WTC11 (cell line): Measurements from ENCODE around the gene CBX2. TPM values are rescaled to one million over a fixed set of nuclear protein-coding genes. Genes with fewer than 3 reads are reported as not detected.

ENCODE experiments used
- ATAC-seq: fragments of 200-7000 bp; cut with Tn5 transposase; 2 replicates; pipeline ENCODE4 v1.10.0; 2021; ENCODE audit warnings: mild to moderate bottlenecking, moderate library complexity
- CTCF ChIA-PET: fragments of 300-600 bp; sonication (Branson Sonifier 250); formaldehyde crosslinking; loops from one replicate; lab custom pipeline; 2021; ENCODE audit warnings: antibody characterized with exemption; lab: Charles Lee
- POLR2A ChIA-PET: fragments of 350-600 bp; sonication (Branson Sonifier 250); formaldehyde crosslinking; loops from one replicate; lab custom pipeline; 2021; ENCODE audit warnings: antibody characterized with exemption; lab: Charles Lee
- DNase-seq: peaks from one replicate; pipeline ENCODE4 v3.0.0; 2021; ENCODE audit warnings: low spot score
- H3K27ac Mint-ChIP-seq: 2 replicates; pipeline ENCODE4 v1.8.0; 2021; ENCODE audit warnings: mixed read lengths
- H3K27me3 Mint-ChIP-seq: 2 replicates; pipeline ENCODE4 v1.8.0; 2021; ENCODE audit warnings: low read depth, mild to moderate bottlenecking, moderate library complexity, mixed read lengths
- H3K36me3 Mint-ChIP-seq: 2 replicates; pipeline ENCODE4 v1.8.0; 2021; ENCODE audit warnings: mixed read lengths
- H3K4me1 Mint-ChIP-seq: 2 replicates; pipeline ENCODE4 v1.8.0; 2022; ENCODE audit warnings: mixed read lengths
- H3K4me3 Mint-ChIP-seq: 2 replicates; pipeline ENCODE4 v1.8.0; 2021; ENCODE audit warnings: mild to moderate bottlenecking, moderate library complexity, mixed read lengths
- H3K9me3 Mint-ChIP-seq: 2 replicates; pipeline ENCODE4 v1.8.0; 2021; ENCODE audit warnings: mixed read lengths
- ATF6 ChIP-seq: sonication (generic); formaldehyde crosslinking; IDR thresholded peaks from 2 replicates; pipeline ENCODE4 v1.8.1; 2023; ENCODE audit warnings: mild to moderate bottlenecking, missing genetic modification reagents
- CBFB ChIP-seq: sonication (generic); formaldehyde crosslinking; IDR thresholded peaks from 2 replicates; pipeline ENCODE4 v1.8.1; 2022; ENCODE audit warnings: mild to moderate bottlenecking, low read depth, missing genetic modification reagents
- E2F1 ChIP-seq: sonication (generic); formaldehyde crosslinking; IDR thresholded peaks from 2 replicates; pipeline ENCODE4 v1.8.0; 2022; ENCODE audit warnings: mild to moderate bottlenecking, missing genetic modification reagents
- EMX1 ChIP-seq: fragments of 250-450 bp; sonication (Bioruptor Pico); IDR thresholded peaks from 2 replicates; pipeline ENCODE4 v1.8.0; 2021; ENCODE audit warnings: mild to moderate bottlenecking
- ERG ChIP-seq: fragments of 250-450 bp; sonication (Bioruptor Pico); IDR thresholded peaks from 2 replicates; pipeline ENCODE4 v1.8.0; 2021; ENCODE audit warnings: mild to moderate bottlenecking
- HMGXB4 ChIP-seq: sonication (generic); formaldehyde crosslinking; IDR thresholded peaks from 2 replicates; pipeline ENCODE4 v1.8.1; 2023; ENCODE audit warnings: mild to moderate bottlenecking, moderate library complexity, missing genetic modification reagents
- JUN ChIP-seq: sonication (generic); formaldehyde crosslinking; IDR thresholded peaks from 2 replicates; pipeline ENCODE4 v1.8.0; 2023; ENCODE audit warnings: mild to moderate bottlenecking, missing genetic modification reagents
- MLX ChIP-seq: sonication (generic); formaldehyde crosslinking; IDR thresholded peaks from 2 replicates; pipeline ENCODE4 v1.8.1; 2023; ENCODE audit warnings: mild to moderate bottlenecking, missing genetic modification reagents, moderate library complexity
- NR1H2 ChIP-seq: sonication (generic); formaldehyde crosslinking; IDR thresholded peaks from 2 replicates; pipeline ENCODE4 v1.9.0; 2021; ENCODE audit warnings: mild to moderate bottlenecking, moderate library complexity, missing genetic modification reagents
- NR3C1 ChIP-seq: sonication (generic); formaldehyde crosslinking; conservative IDR thresholded peaks from 2 replicates; pipeline ENCODE4 v1.8.1; 2023; ENCODE audit warnings: low read depth, mild to moderate bottlenecking, missing genetic modification reagents
- PRRX2 ChIP-seq: fragments of 250-450 bp; sonication (Bioruptor Pico); IDR thresholded peaks from 2 replicates; pipeline ENCODE4 v1.8.0; 2021; ENCODE audit warnings: mild to moderate bottlenecking
- TP53 ChIP-seq: sonication (generic); formaldehyde crosslinking; IDR thresholded peaks from 2 replicates; pipeline ENCODE4 v1.8.1; 2023; ENCODE audit warnings: mild to moderate bottlenecking, missing genetic modification reagents
- ZBTB21 ChIP-seq: sonication (generic); formaldehyde crosslinking; IDR thresholded peaks from 2 replicates; pipeline ENCODE4 v1.8.1; 2023; ENCODE audit warnings: mild to moderate bottlenecking, missing genetic modification reagents, borderline replicate concordance
- ZNF138 ChIP-seq: sonication (generic); formaldehyde crosslinking; conservative IDR thresholded peaks from 2 replicates; pipeline ENCODE4 v1.8.1; 2022; ENCODE audit warnings: mild to moderate bottlenecking, moderate library complexity, missing genetic modification reagents
- ZNF219 ChIP-seq: sonication (generic); formaldehyde crosslinking; IDR thresholded peaks from 2 replicates; pipeline ENCODE4 v1.8.0; 2023; ENCODE audit warnings: missing genetic modification reagents, mild to moderate bottlenecking, borderline replicate concordance
- ZNF263 ChIP-seq: sonication (generic); formaldehyde crosslinking; IDR thresholded peaks from 2 replicates; pipeline ENCODE4 v1.8.1; 2022; ENCODE audit warnings: low read depth, mild to moderate bottlenecking, moderate library complexity, missing genetic modification reagents
- ZNF425 ChIP-seq: fragments of 250-450 bp; sonication (Bioruptor Pico); conservative IDR thresholded peaks from 2 replicates; pipeline ENCODE4 v1.9.0; 2021; ENCODE audit warnings: mild to moderate bottlenecking
- ZNF532 ChIP-seq: fragments of 250-450 bp; sonication (Bioruptor Pico); IDR thresholded peaks from 2 replicates; pipeline ENCODE4 v1.9.0; 2021; ENCODE audit warnings: mild to moderate bottlenecking, borderline replicate concordance
- ZNF671 ChIP-seq: fragments of 250-450 bp; sonication (Bioruptor Pico); IDR thresholded peaks from 2 replicates; pipeline ENCODE4 v1.8.0; 2021; ENCODE audit warnings: mild to moderate bottlenecking
- total RNA-seq: library from RNA; stranded (reverse); gene quantifications from 3 replicates; pipeline ENCODE4 v1.2.3, GENCODE V29; 2021

Gene CBX2
- total RNA-seq, 1 experiment from 2014 or later = 85.5 TPM

- ChIA-PET CTCF (interaction anchor here (1.5 to 9.3 kb wide), 5 partner anchors 21 to 92 kb away, joined by 6 to 165 read pairs (median 64); no protein-coding TSS in a partner anchor), POLR2A (no interaction called here)
- no peaks in the 10 kb centered on the region for H3K9me3 Mint-ChIP-seq
- H3K36me3 Mint-ChIP-seq = no peaks in the 10 kb centered on the region
- ATAC-seq (no peak), DNase-seq (no peak)
- no peak for TF ChIP-seq ATF6 (CRISPR knock-in tag)
- no peak for TF ChIP-seq ZNF532 (CRISPR knock-in tag)
- TF ChIP-seq E2F1 (CRISPR knock-in tag) = no peak
- no peak for TF ChIP-seq HMGXB4 (CRISPR knock-in tag)
- TF ChIP-seq PRRX2 (CRISPR knock-in tag) = no peak
- TF ChIP-seq ZNF425 (CRISPR knock-in tag) = no peak
- no peak for TF ChIP-seq JUN
- no peak for TF ChIP-seq NR3C1 (CRISPR knock-in tag)
- TF ChIP-seq ZNF138 (CRISPR knock-in tag) = no peak
- TF ChIP-seq ZNF219 (CRISPR knock-in tag) = no peak
- no peak for TF ChIP-seq ZNF263
- TF ChIP-seq ZNF671 (CRISPR knock-in tag) = no peak
- no peak for TF ChIP-seq NR1H2 (CRISPR knock-in tag)
- TF ChIP-seq ZBTB21 = no peak
- TF ChIP-seq EMX1 (CRISPR knock-in tag) = no peak
- no peak for TF ChIP-seq CBFB (CRISPR knock-in tag)
- TF ChIP-seq TP53 = no peak
- TF ChIP-seq MLX (CRISPR knock-in tag) = no peak
- TF ChIP-seq ERG (CRISPR knock-in tag) = no peak
- H3K4me1 Mint-ChIP-seq = peaks cover 15% of the 10 kb centered on the region
- H3K27me3 Mint-ChIP-seq = peaks cover 85% of the 10 kb centered on the region
- no peak overlapping the region for H3K4me3 Mint-ChIP-seq
- H3K27ac Mint-ChIP-seq = no peak overlapping the region
Measured at GRCh38 chr17:79743614-79744013, 34.3 kb upstream of the CBX2 start.
